HEK293 (cell line): ENCODE results near the gene SBF2.

Experiments
- CTCF ChIA-PET: fragments of 350-600 bp; formaldehyde crosslinking; extraction: SDS; loops from one replicate; lab custom pipeline; 2021; ENCODE audit warnings: antibody characterized with exemption; lab: Yijun Ruan, JAX
- POLR2A ChIA-PET: fragments of 300-600 bp; formaldehyde crosslinking; extraction: SDS; loops from one replicate; lab custom pipeline; 2020; ENCODE audit warnings: antibody characterized with exemption, inconsistent platforms; lab: Yijun Ruan, JAX
- H3K27ac ChIP-seq: fragments of 200-500 bp; sonication (Bioruptor generic); 2 replicates; pipeline ENCODE4 v1.5.1; 2014; ENCODE audit warnings: low read depth, low read length, control low read depth, inconsistent platforms; ENCODE audit errors: extremely low read depth
- H3K36me3 ChIP-seq, 2 experiments: fragments of 200-500 bp in 1 of 2; sonication (Bioruptor generic) in 1 of 2; 1 replicate in 1 of 2; 2 replicates in 1 of 2; pipeline ENCODE4 v1.5.1; 2014 to 2017; ENCODE audit warnings: inconsistent platforms in 2 of 2, low read length in 2 of 2; ENCODE audit not compliant: control insufficient read depth in 2 of 2, insufficient read depth in 1 of 2
- H3K4me1 ChIP-seq: fragments of 200-500 bp; sonication (Bioruptor generic); 2 replicates; pipeline ENCODE4 v1.5.1; 2014; ENCODE audit warnings: mild to moderate bottlenecking, low read length, inconsistent platforms; ENCODE audit not compliant: control insufficient read depth, insufficient read depth
- H3K4me3 ChIP-seq: 2 replicates; pipeline ENCODE4 v1.5.1; 2011; ENCODE audit warnings: low read depth, mild to moderate bottlenecking, control low read depth, low read length, moderate library complexity
- H3K9me3 ChIP-seq: fragments of 200-500 bp; sonication (Bioruptor generic); 2 replicates; pipeline ENCODE4 v1.5.1; 2014; ENCODE audit warnings: low read depth, low read length, inconsistent platforms; ENCODE audit not compliant: control insufficient read depth, insufficient read depth
- GLI2 ChIP-seq: fragments of 450-650 bp; formaldehyde crosslinking; IDR thresholded peaks from 2 replicates; pipeline ENCODE4; 2017; ENCODE audit warnings: missing biosample characterization, missing genetic modification characterization, low read depth, borderline replicate concordance
- HIC1 ChIP-seq: fragments of 450-650 bp; formaldehyde crosslinking; IDR thresholded peaks from 2 replicates; pipeline ENCODE4 v1.5.1; 2016; ENCODE audit warnings: missing biosample characterization, missing genetic modification characterization
- PATZ1 ChIP-seq: fragments of 450-650 bp; formaldehyde crosslinking; IDR thresholded peaks from 2 replicates; pipeline ENCODE4 v1.5.1; 2016; ENCODE audit warnings: missing biosample characterization, missing genetic modification characterization
- ZBTB11 ChIP-seq: fragments of 450-650 bp; formaldehyde crosslinking; conservative IDR thresholded peaks from 2 replicates; pipeline ENCODE4 v1.5.1; 2016; ENCODE audit warnings: low read depth, missing biosample characterization, missing genetic modification characterization
- ZNF138 ChIP-seq: fragments of 450-650 bp; formaldehyde crosslinking; IDR thresholded peaks from 2 replicates; pipeline ENCODE4 v1.5.1; 2016; ENCODE audit warnings: missing biosample characterization, missing genetic modification characterization, borderline replicate concordance
- ZNF148 ChIP-seq: fragments of 450-650 bp; formaldehyde crosslinking; IDR thresholded peaks from 2 replicates; pipeline ENCODE4 v1.5.0; 2017; ENCODE audit warnings: missing biosample characterization, missing genetic modification characterization, borderline replicate concordance
- ZNF16 ChIP-seq: fragments of 450-650 bp; formaldehyde crosslinking; IDR thresholded peaks from 2 replicates; pipeline ENCODE4 v1.5.1; 2016; ENCODE audit warnings: low read depth, missing biosample characterization, missing genetic modification characterization
- ZNF169 ChIP-seq: fragments of 450-650 bp; formaldehyde crosslinking; IDR thresholded peaks from 2 replicates; pipeline ENCODE4 v1.5.1; 2016; ENCODE audit warnings: missing biosample characterization, missing genetic modification characterization
- ZNF202 ChIP-seq: fragments of 450-650 bp; formaldehyde crosslinking; IDR thresholded peaks from 2 replicates; pipeline ENCODE4 v1.5.1; 2016; ENCODE audit warnings: missing biosample characterization, missing genetic modification characterization, borderline replicate concordance
- ZNF350 ChIP-seq: fragments of 450-650 bp; formaldehyde crosslinking; IDR thresholded peaks from 2 replicates; pipeline ENCODE4 v1.5.0; 2017; ENCODE audit warnings: missing biosample characterization, mild to moderate bottlenecking, missing genetic modification characterization
- ZNF362 ChIP-seq: fragments of 450-650 bp; formaldehyde crosslinking; IDR thresholded peaks from 2 replicates; pipeline ENCODE4 v1.5.1; 2016; ENCODE audit warnings: missing biosample characterization, missing genetic modification characterization
- ZNF513 ChIP-seq: fragments of 450-650 bp; IDR thresholded peaks from 2 replicates; pipeline ENCODE4 v1.5.1; 2018; ENCODE audit warnings: missing biosample characterization, missing genetic modification characterization
- ZNF704 ChIP-seq: fragments of 450-650 bp; formaldehyde crosslinking; IDR thresholded peaks from 2 replicates; pipeline ENCODE4 v1.5.1; 2016; ENCODE audit warnings: missing biosample characterization, missing genetic modification characterization
- ZNF777 ChIP-seq: fragments of 450-650 bp; formaldehyde crosslinking; IDR thresholded peaks from 2 replicates; pipeline ENCODE4 v1.5.1; 2017; ENCODE audit warnings: missing biosample characterization, missing genetic modification characterization, borderline replicate concordance
- ZNF792 ChIP-seq: fragments of 450-650 bp; formaldehyde crosslinking; IDR thresholded peaks from 2 replicates; pipeline ENCODE4 v1.5.1; 2016; ENCODE audit warnings: missing biosample characterization, missing genetic modification characterization
- ZSCAN16 ChIP-seq: fragments of 450-650 bp; formaldehyde crosslinking; IDR thresholded peaks from 2 replicates; pipeline ENCODE4 v1.5.1; 2016; ENCODE audit warnings: missing biosample characterization, missing genetic modification characterization
- ZSCAN23 ChIP-seq: fragments of 450-650 bp; formaldehyde crosslinking; IDR thresholded peaks from 2 replicates; pipeline ENCODE4 v1.5.1; 2016; ENCODE audit warnings: missing biosample characterization, missing genetic modification characterization

SBF2 gene

GRCh38 chr11:9774109-9774508 lies 519.9 kb downstream of the SBF2 start:
- H3K9me3 ChIP-seq, result no peaks in the 10 kb centered on the region
- no peaks in the 10 kb centered on the region for H3K4me1 ChIP-seq
- ChIA-PET POLR2A (no interaction called here), CTCF (no interaction called here)
- H3K36me3 ChIP-seq, result peaks cover 0 to 13% of the 10 kb centered on the region in 2 experiments; a peak in 1 of 3 replicates
- TF ChIP-seq ZNF513 (no peak), ZSCAN23 (tag by site-specific recombination) (no peak)
- no peak overlapping the region for H3K4me3 ChIP-seq
- H3K27ac ChIP-seq, result no peak overlapping the region

GRCh38 chr11:9773524-9773923 lies 520.5 kb downstream of the SBF2 start:
- POLR2A ChIA-PET, result no interaction called here
- Histone ChIP-seq H3K36me3 (peaks cover 0 to 12% of the 10 kb centered on the region in 2 experiments; a peak in 1 of 3 replicates), H3K27ac (no peak overlapping the region), H3K4me1 (no peaks in the 10 kb centered on the region)
- TF ChIP-seq ZNF138 (tag by site-specific recombination) (no peak), ZNF362 (tag by site-specific recombination) (no peak), ZNF704 (no peak), ZNF148 (no peak), ZBTB11 (tag by site-specific recombination) (no peak), ZNF777 (tag by site-specific recombination) (no peak), PATZ1 (tag by site-specific recombination) (no peak), ZSCAN23 (tag by site-specific recombination) (no peak), ZNF792 (tag by site-specific recombination) (no peak), ZNF16 (tag by site-specific recombination) (no peak), GLI2 (tag by site-specific recombination) (no peak), ZNF169 (no peak), ZSCAN16 (tag by site-specific recombination) (no peak), ZNF350 (tag by site-specific recombination) (no peak), HIC1 (tag by site-specific recombination) (no peak), ZNF202 (tag by site-specific recombination) (no peak)
- TF ChIP-seq, all 188 proteins: peak for 0
- no peak overlapping the region for H3K4me3 ChIP-seq
- no peaks in the 10 kb centered on the region for H3K9me3 ChIP-seq
- CTCF ChIA-PET, result interaction anchor here (0.6 kb wide), 1 partner anchor 27 kb away, joined by 3 read pairs; no protein-coding TSS in a partner anchor
